GM21619 (cell line): ENCODE results near the gene MC1R.
"Not testable (repeated sequence)": the region's sequence is repeated elsewhere in the genome, so short reads cannot be mapped to it uniquely, and the experiment has no call there.

ENCODE experiments used
- ATAC-seq: cut with Tn5 transposase; IDR thresholded peaks from one replicate; pipeline ENCODE4 v1.9.1; 2021; ENCODE audit not compliant: unreplicated experiment

Gene MC1R

GRCh38 chr16:89918453-89919347, at the start of gene MC1R:
Gene MC1R, plus strand, starts transcription at chr16:89918862. Its CDS starts 397 bp downstream, at chr16:89919259.
- no peak for ATAC-seq

- ATAC-seq: no peak
Measured at GRCh38 chr16:89869911-89870310, 48.8 kb upstream of the MC1R start.

GRCh38 chr16:89870440-89870839, 48.2 kb upstream of the MC1R start:
- no peak for ATAC-seq

GRCh38 chr16:89871895-89872294, 46.8 kb upstream of the MC1R start:
- no peak for ATAC-seq

GRCh38 chr16:89873109-89873971, 45.3 kb upstream of the MC1R start, which contains the start of gene TCF25:
Gene TCF25, plus strand, starts transcription at chr16:89873592. Its CDS starts 76 bp downstream, at chr16:89873668.
- peak; percentile 46 for ATAC-seq

- ATAC-seq: peak; percentile 61
Measured at GRCh38 chr16:89873972-89874689, 44.5 kb upstream of the MC1R start.

GRCh38 chr16:89879123-89879522, 39.5 kb upstream of the MC1R start:
- not testable (repeated sequence) for ATAC-seq

GRCh38 chr16:89880477-89881367, 37.9 kb upstream of the MC1R start:
- ATAC-seq: no peak

GRCh38 chr16:89881368-89881730, 37.3 kb upstream of the MC1R start:
- no peak for ATAC-seq

GRCh38 chr16:89883346-89884040, 35.2 kb upstream of the MC1R start:
- no peak for ATAC-seq

- no peak for ATAC-seq
Measured at GRCh38 chr16:89884041-89884421, 34.6 kb upstream of the MC1R start.

- ATAC-seq: no peak
Measured at GRCh38 chr16:89887243-89887642, 31.4 kb upstream of the MC1R start.

- no peak for ATAC-seq
Measured at GRCh38 chr16:89890200-89890599, 28.5 kb upstream of the MC1R start.

GRCh38 chr16:89890886-89891657, 27.6 kb upstream of the MC1R start:
- no peak for ATAC-seq

GRCh38 chr16:89892055-89892630, 26.5 kb upstream of the MC1R start:
- ATAC-seq: no peak

GRCh38 chr16:89892635-89893034, 26.0 kb upstream of the MC1R start:
- ATAC-seq: no peak

GRCh38 chr16:89893642-89894548, 24.8 kb upstream of the MC1R start:
- ATAC-seq: no peak
